Measurements from ENCODE around the gene AMPD2. TPM values are rescaled to one million over a fixed set of nuclear protein-coding genes. Genes with fewer than 3 reads are reported as not detected.
"Not testable (repeated sequence)": the region's sequence is repeated elsewhere in the genome, so short reads cannot be mapped to it uniquely, and the experiment has no call there.

The AMPD2 gene
- total and polyA plus RNA-seq, 7 donors = 4.2 to 13.9 (median 8.5) TPM

DNA sequence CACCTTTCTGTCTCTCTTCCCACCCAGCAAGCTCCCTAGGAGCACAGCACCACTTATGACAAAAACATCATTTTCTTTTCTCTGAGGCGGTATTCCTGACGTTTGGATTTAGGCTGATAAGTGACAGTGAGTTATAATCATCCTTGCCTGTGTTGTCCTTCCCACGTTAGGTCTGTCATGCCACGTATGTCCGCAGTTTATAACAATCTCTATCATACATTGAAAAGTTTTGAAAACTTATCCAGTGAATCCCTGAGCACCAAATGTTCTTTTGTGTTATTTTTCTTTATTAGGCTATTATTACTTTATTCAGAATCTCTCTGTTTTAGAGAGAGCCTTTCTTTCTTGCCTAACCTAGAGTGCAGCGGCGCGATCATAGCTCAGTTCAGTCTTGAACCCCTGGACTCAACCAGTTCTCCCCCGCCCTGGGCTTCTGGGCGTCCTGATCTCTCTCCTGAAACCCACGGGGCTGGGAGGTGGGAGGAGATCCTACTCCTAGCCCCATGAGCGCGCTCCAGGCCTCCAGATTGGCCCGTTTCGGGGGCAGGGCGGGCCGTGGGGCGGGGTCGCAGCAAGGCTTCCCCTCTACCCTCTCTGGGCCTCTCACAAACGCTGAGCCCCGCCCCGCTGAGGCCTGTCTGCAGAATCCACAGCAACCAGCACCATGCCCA, 48.0 kb downstream of the AMPD2 start, which contains the start of gene GSTM2:
GSTM2 (plus strand) TSS at position 606 of the 671 bp plus-strand sequence; CDS start at position 665, 59 bp downstream.
- Histone ChIP-seq H3K4me3 (peak within 1 kb of the TSS; percentile 72), H3K4me1 (peaks cover 18% of the 10 kb centered on the region), H3K9me3 (no peaks in the 10 kb centered on the region), H3K27ac (peak within 1 kb of the TSS; percentile 79), H3K36me3 (ENCODE audit: insufficient read depth in 1 of 2, low read depth in 1 of 2) (peaks cover 0 to 29% of the 10 kb centered on the region in 2 donors), H3K27me3 (ENCODE audit: insufficient read depth in 3 of 3, low read length in 2 of 3) (no peaks in the 10 kb centered on the region)
- intact Hi-C loops (cut with DNase I) = no loop called here
- DNase-seq (peak; percentile 94 to 96), ATAC-seq (peak; percentile 98 to 99 (median 98))
- no peak for TF ChIP-seq CTCF (IDR thresholded peaks at IDR 0.05)
- WGBS, 3 donors = 10 to 13% (median 11%) methylated on average over 22 of the region's 22 CpGs

- Histone ChIP-seq H3K27ac (peak overlapping the region; percentile 79), H3K9me3 (no peaks in the 10 kb centered on the region), H3K4me3 (peak overlapping the region; percentile 72), H3K4me1 (peaks cover 18% of the 10 kb centered on the region), H3K36me3 (ENCODE audit: insufficient read depth in 1 of 2, low read depth in 1 of 2) (peaks cover 0 to 33% of the 10 kb centered on the region in 2 donors), H3K27me3 (ENCODE audit: insufficient read depth in 3 of 3, low read length in 2 of 3) (no peaks in the 10 kb centered on the region)
- ATAC-seq (peak; percentile 37 to 73 (median 68)), DNase-seq (peak in 1 of 2 donors; percentile 62)
- 3 to 6% (median 6%) methylated on average over 24 to 26 of the region's 26 CpGs for WGBS, 3 donors
- no peak for TF ChIP-seq CTCF (IDR thresholded peaks at IDR 0.05)
- intact Hi-C loops (cut with DNase I) = no loop called here
Observed at GRCh38 chr1:109668123-109668775, 48.6 kb downstream of the AMPD2 start.

DNA sequence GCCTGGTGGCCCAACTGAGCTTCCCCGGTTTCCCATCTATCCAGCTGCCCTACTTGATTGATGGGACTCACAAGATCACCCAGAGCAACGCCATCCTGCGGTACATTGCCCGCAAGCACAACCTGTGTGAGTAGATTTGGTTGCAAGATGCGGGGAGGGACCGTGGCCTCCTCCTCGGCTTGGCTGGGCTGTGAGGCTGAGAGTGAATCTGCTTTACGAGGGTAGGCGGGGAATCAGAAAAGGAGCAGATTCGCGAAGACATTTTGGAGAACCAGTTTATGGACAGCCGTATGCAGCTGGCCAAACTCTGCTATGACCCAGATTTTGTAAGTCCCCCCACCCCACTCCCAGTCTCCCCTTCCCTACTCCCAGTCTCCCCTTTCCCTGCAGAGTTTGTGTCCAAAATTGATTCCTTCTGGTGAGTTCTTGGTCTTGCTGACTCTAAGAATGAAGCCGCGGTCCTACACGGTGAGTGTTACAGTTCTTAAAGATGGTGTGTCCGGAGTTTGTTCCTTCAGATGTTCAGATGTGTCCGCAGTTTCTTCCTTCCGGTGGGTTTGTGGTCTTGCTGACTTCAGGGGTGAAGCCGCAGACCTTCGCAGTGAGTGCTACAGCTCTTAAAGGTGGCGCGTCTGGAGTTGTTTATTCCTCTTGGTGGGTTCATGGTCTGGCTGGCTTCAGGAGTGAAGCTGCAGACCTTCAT, 49.8 kb downstream of the AMPD2 start:
- WGBS, 3 donors = 90 to 93% (median 91%) methylated on average over 22 of the region's 22 CpGs
- no peak for TF ChIP-seq CTCF (IDR thresholded peaks at IDR 0.05)
- no peak for DNase-seq
- intact Hi-C loops (cut with DNase I) = no loop called here
- ATAC-seq = no peak
- peaks cover 0 to 39% of the 10 kb centered on the region in 2 donors for H3K36me3 ChIP-seq (ENCODE audit: insufficient read depth in 1 of 2, low read depth in 1 of 2)
- no peaks in the 10 kb centered on the region for H3K27me3 ChIP-seq (ENCODE audit: insufficient read depth in 3 of 3, low read length in 2 of 3)
- H3K9me3 ChIP-seq = no peaks in the 10 kb centered on the region
- no peak overlapping the region for H3K27ac ChIP-seq
- H3K4me3 ChIP-seq = no peak overlapping the region
- H3K4me1 ChIP-seq = peaks cover 9% of the 10 kb centered on the region

DNA sequence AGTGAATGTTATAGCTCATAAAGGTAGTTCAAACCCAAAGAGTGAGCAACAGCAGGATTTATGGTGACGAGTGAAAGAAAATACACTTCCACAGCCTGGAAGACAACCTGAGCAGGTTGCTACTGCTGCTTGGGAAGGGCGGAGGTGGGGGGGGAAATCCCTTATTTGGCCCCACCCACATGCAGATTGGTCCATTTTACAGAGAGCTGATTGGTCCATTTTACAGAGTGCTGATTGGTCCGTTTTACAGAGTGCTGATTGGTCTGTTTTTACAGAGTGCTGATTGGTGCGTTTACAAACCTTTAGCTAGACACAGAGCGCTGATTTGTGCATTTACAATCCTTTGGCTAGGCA, 50.3 kb downstream of the AMPD2 start:
- H3K4me3 ChIP-seq; DNase-seq; H3K27me3 ChIP-seq (ENCODE audit: insufficient read depth in 3 of 3, low read length in 2 of 3); H3K27ac ChIP-seq; ATAC-seq; H3K9me3 ChIP-seq; H3K4me1 ChIP-seq; intact Hi-C loops (cut with DNase I): not testable (repeated sequence)
- 92 to 97% (median 96%) methylated on average over 4 to 5 of the region's 5 CpGs for WGBS, 3 donors
- H3K36me3 ChIP-seq (ENCODE audit: insufficient read depth in 1 of 2, low read depth in 1 of 2) = peaks cover 0 to 39% of the 10 kb centered on the region in 2 donors

- DNase-seq = no peak
- peaks cover 13% of the 10 kb centered on the region for H3K4me1 ChIP-seq
- no peak overlapping the region for H3K27ac ChIP-seq
- 89 to 94% (median 93%) methylated on average over 5 of the region's 5 CpGs for WGBS, 3 donors
- peaks cover 0 to 32% of the 10 kb centered on the region in 2 donors for H3K36me3 ChIP-seq (ENCODE audit: insufficient read depth in 1 of 2, low read depth in 1 of 2)
- no peak overlapping the region for H3K4me3 ChIP-seq
- ATAC-seq = no peak
- intact Hi-C loops (cut with DNase I) = no loop called here
- H3K9me3 ChIP-seq = no peaks in the 10 kb centered on the region
- no peak for TF ChIP-seq CTCF (IDR thresholded peaks at IDR 0.05)
- H3K27me3 ChIP-seq (ENCODE audit: insufficient read depth in 3 of 3, low read length in 2 of 3) = no peaks in the 10 kb centered on the region
Observed at GRCh38 chr1:109671067-109671466, 51.4 kb downstream of the AMPD2 start.

DNA sequence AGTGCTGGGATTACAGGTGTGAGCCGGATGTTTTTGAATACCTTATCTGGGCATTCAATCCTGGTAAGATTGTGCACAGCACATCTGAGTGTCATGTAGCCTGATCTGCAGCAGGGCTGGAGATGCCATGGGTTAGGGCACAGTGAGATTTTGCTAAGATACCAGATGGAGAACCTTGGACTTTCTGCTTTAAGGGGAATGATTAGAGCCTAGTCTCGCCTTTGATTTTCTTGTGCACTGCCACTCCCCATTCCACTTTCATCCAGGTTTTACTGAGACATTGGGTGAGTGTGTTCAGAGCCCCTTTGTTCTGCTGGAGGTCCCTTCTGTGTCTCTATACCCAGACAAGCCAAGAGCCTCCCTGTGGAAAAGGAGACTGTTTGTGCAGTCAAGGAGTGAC, 54.2 kb downstream of the AMPD2 start:
- Histone ChIP-seq H3K36me3 (ENCODE audit: insufficient read depth in 1 of 2, low read depth in 1 of 2) (peaks cover 0 to 32% of the 10 kb centered on the region in 2 donors), H3K4me1 (peaks cover 22% of the 10 kb centered on the region)
- H3K9me3 ChIP-seq; intact Hi-C loops (cut with DNase I); DNase-seq; H3K27me3 ChIP-seq (ENCODE audit: insufficient read depth in 3 of 3, low read length in 2 of 3); ATAC-seq; H3K27ac ChIP-seq; H3K4me3 ChIP-seq: not testable (repeated sequence)
- 81 to 97% (median 86%) methylated on average over 2 of the region's 2 CpGs for WGBS, 3 donors

DNA sequence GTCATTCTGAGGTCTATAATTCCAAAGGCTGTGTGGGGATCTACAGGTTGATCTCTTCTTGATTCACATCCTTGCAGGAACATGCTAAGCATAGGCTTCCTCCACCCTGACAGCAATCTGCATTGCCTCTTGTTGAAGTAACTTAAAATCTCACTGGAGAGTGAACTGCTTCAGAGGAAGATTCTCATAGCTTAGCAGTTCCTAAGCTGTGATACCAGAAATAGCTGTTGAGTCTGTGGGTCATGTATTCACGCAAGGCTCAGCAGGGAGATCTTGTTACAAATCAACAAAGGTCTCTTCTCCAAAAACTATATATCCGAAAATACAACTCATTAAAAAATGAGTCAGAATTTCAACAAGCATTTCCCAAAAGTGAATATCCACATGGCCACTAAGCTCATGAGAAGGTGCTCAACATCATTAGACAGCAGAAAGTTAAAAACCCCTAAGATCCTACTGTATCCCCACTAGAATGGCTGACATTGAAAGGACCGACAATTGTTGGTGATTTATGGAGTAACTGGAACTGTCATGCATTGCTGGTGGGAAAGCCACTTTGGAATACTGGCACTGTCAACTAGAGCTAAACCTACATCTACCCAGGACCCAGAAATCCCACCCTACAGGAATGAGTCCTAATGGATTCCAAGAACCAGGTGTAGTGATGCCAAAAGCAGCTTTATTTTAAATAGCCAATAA, 57.2 kb downstream of the AMPD2 start:
- peak overlapping the region; percentile 89 for H3K27ac ChIP-seq

More for the DNA sequence above, 57.2 kb downstream of the AMPD2 start:
- Histone ChIP-seq H3K4me3 (peak overlapping the region; percentile 11), H3K4me1 (peaks cover 18% of the 10 kb centered on the region), H3K36me3 (ENCODE audit: insufficient read depth in 1 of 2, low read depth in 1 of 2) (peaks cover 0 to 20% of the 10 kb centered on the region in 2 donors)
- WGBS, 3 donors = 23 to 31% (median 31%) methylated on average over 3 of the region's 3 CpGs
- intact Hi-C loops (cut with DNase I); H3K27me3 ChIP-seq (ENCODE audit: insufficient read depth in 3 of 3, low read length in 2 of 3); DNase-seq; H3K9me3 ChIP-seq: not testable (repeated sequence)
- peak; percentile 84 to 98 (median 95) for ATAC-seq

All from psoas muscle (tissue), 8 donors.